ENCODE data around the gene POLG. TPM values are rescaled to one million over a fixed set of nuclear protein-coding genes. Genes with fewer than 3 reads are reported as not detected.
"Not testable (repeated sequence)": the region's sequence is repeated elsewhere in the genome, so short reads cannot be mapped to it uniquely, and the experiment has no call there.

POLG gene
- total RNA-seq, 1 donor from 2014 or later, result 25.2 TPM

DNA sequence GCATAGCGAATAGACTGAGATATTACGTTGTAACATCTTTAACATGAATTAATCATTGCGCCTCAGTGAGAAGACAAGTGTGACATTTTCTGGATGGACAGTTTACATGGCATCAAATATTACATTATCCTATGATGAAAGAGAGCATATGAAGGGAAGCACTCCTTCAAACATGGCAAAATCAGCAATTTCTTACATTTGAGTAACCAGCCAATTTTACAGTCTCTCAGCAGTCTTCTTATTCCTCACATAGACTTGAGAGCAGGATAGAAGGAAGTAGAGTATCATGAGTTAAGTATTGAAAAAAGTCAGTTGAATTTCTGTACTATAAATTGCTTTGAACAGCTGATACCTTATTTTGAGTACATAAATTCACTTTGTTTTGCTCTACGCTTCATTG is 52.0 kb downstream of the POLG start:
- H3K36me3 ChIP-seq, result peaks cover 11% of the 10 kb centered on the region
- no peaks in the 10 kb centered on the region for H3F3A ChIP-seq (ENCODE audit: low read depth)
- H3K36me3 Mint-ChIP-seq, result peaks cover 35% of the 10 kb centered on the region
- TF ChIP-seq EZH2phosphoT487 (IDR thresholded peaks at IDR 0.05), result no peak
- no peak for TF ChIP-seq EZH2 (IDR thresholded peaks at IDR 0.05)
- TF ChIP-seq CTCF (IDR thresholded peaks at IDR 0.05), result no peak
- H3K27ac Mint-ChIP-seq, result no peak overlapping the region
- no peaks in the 10 kb centered on the region for H3K4me1 Mint-ChIP-seq
- no peaks in the 10 kb centered on the region for H4K20me1 ChIP-seq (ENCODE audit: low read depth)
- no peaks in the 10 kb centered on the region for H3K9me3 ChIP-seq (ENCODE audit: low read depth)
- H3K27me3 ChIP-seq, result no peaks in the 10 kb centered on the region
- no peak for DNase-seq (ENCODE audit: low spot score)
- no peaks in the 10 kb centered on the region for H3K79me2 ChIP-seq (ENCODE audit: low read depth)
- H3K9ac ChIP-seq, result no peak overlapping the region
- H3K9me3 Mint-ChIP-seq, result peaks cover 4% of the 10 kb centered on the region
- no peak overlapping the region for H2AFZ ChIP-seq (replicated peaks)
- H3K27ac ChIP-seq, result no peak overlapping the region
- no peaks in the 10 kb centered on the region for H3K4me1 ChIP-seq
- no peak overlapping the region for H3K4me2 ChIP-seq
- H3K4me3 ChIP-seq, result no peak overlapping the region
- H3K27me3 Mint-ChIP-seq (ENCODE audit: insufficient read depth, low read depth), result no peaks in the 10 kb centered on the region
- no peak overlapping the region for H3K4me3 Mint-ChIP-seq

- Histone ChIP-seq H3K27me3 (no peaks in the 10 kb centered on the region), H3K4me1 (no peaks in the 10 kb centered on the region), H4K20me1 (ENCODE audit: low read depth) (no peaks in the 10 kb centered on the region), H3F3A (ENCODE audit: low read depth) (no peaks in the 10 kb centered on the region), H3K79me2 (ENCODE audit: low read depth) (no peaks in the 10 kb centered on the region), H2AFZ (replicated peaks) (no peak overlapping the region), H3K4me2 (no peak overlapping the region), H3K9me3 (ENCODE audit: low read depth) (no peaks in the 10 kb centered on the region), H3K4me3 (no peak overlapping the region), H3K36me3 (peaks cover 32% of the 10 kb centered on the region), H3K9ac (no peak overlapping the region), H3K27ac (no peak overlapping the region)
- no peaks in the 10 kb centered on the region for H3K9me3 Mint-ChIP-seq
- no peak overlapping the region for H3K4me3 Mint-ChIP-seq
- no peaks in the 10 kb centered on the region for H3K4me1 Mint-ChIP-seq
- H3K27ac Mint-ChIP-seq, result no peak overlapping the region
- H3K36me3 Mint-ChIP-seq, result peaks cover 12% of the 10 kb centered on the region
- H3K27me3 Mint-ChIP-seq (ENCODE audit: insufficient read depth, low read depth), result no peaks in the 10 kb centered on the region
- DNase-seq (ENCODE audit: low spot score), result no peak
- TF ChIP-seq EZH2phosphoT487 (IDR thresholded peaks at IDR 0.05) (no peak), CTCF (IDR thresholded peaks at IDR 0.05) (no peak), EZH2 (IDR thresholded peaks at IDR 0.05) (no peak)
These were observed 56.3 kb downstream of the POLG start for GRCh38 chr15:89278307-89278706.

DNA sequence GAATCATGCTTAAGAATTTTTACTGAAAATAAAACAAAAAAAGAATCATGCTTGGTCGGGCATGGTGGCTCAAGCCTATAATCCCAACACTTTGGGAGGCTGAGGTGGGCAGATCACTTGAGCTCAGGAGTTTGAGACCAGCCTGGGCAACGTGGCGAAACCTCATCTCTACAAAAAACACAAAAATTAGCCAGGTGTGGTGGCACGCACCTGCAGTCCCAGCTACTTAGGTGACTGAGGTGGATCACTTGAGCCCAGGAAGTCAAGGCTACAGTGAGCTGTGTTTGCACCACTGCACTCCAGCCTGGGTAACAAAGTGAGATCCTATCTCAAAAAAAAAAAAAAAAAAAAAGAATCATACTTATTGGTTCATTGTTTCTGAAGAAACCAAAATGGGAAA is 57.3 kb downstream of the POLG start:
- not testable (repeated sequence) for DNase-seq (ENCODE audit: low spot score); H3K4me1 ChIP-seq; H2AFZ ChIP-seq (replicated peaks); H3F3A ChIP-seq (ENCODE audit: low read depth); H3K9ac ChIP-seq; H3K79me2 ChIP-seq (ENCODE audit: low read depth); H3K9me3 Mint-ChIP-seq; H3K4me3 Mint-ChIP-seq; H3K27ac ChIP-seq; H3K4me1 Mint-ChIP-seq; H3K27me3 Mint-ChIP-seq (ENCODE audit: insufficient read depth, low read depth); H3K9me3 ChIP-seq (ENCODE audit: low read depth); H3K27me3 ChIP-seq; H3K4me3 ChIP-seq; H3K27ac Mint-ChIP-seq; H4K20me1 ChIP-seq (ENCODE audit: low read depth); H3K4me2 ChIP-seq
- peaks cover 29% of the 10 kb centered on the region for H3K36me3 ChIP-seq
- H3K36me3 Mint-ChIP-seq, result peaks cover 12% of the 10 kb centered on the region

Small RNAs within 50 kb of the gene (microRNA-seq; reads per million reads assigned to microRNA genes)
- gene MIR6766, result not detected
- gene MIR9-3, result not detected

Small RNAs within 50 kb of the gene (small RNA-seq; reads per million reads assigned to genes)
- gene MIR6766, result not detected

Other genes starting within 250 kb of the POLG start
- 10.9 and 18.1 TPM in 2 replicates for gene ABHD2, start 246.4 kb downstream of the POLG start, total RNA-seq (ENCODE audit: low replicate concordance)
- gene RLBP1, start 113.2 kb downstream of the POLG start, total RNA-seq (ENCODE audit: low replicate concordance), result 1.3 and 2.6 TPM in 2 replicates
- gene FANCI, start 90.8 kb downstream of the POLG start, total RNA-seq (ENCODE audit: low replicate concordance), result 125 and 133 TPM in 2 replicates
- not detected in 2 replicates for gene RHCG, start 161.8 kb upstream of the POLG start, total RNA-seq (ENCODE audit: low replicate concordance)
- gene TICRR, start 240.6 kb upstream of the POLG start, total RNA-seq (ENCODE audit: low replicate concordance), result 19.6 and 25.7 TPM in 2 replicates